HG03558 (cell line): Measurements from ENCODE around the gene KRTAP11-1.

Experiments used
- ATAC-seq: cut with Tn5 transposase; IDR thresholded peaks from one replicate; pipeline ENCODE4 v1.9.1; 2021; ENCODE audit warnings: moderate number of reproducible peaks; ENCODE audit not compliant: unreplicated experiment; ENCODE audit errors: extremely low read depth

Gene KRTAP11-1

GRCh38 chr21:30881480-30881879, at the start of gene KRTAP11-1:
Gene KRTAP11-1 (minus strand): TSS chr21:30881580. CDS start chr21:30881524, 56 bp downstream.
- ATAC-seq, result no peak

GRCh38 chr21:30924146-30924700, 42.8 kb upstream of the KRTAP11-1 start:
- no peak for ATAC-seq

GRCh38 chr21:30921129-30921528, 39.7 kb upstream of the KRTAP11-1 start:
- ATAC-seq, result no peak

- ATAC-seq, result no peak
Observed at GRCh38 chr21:30917557-30917956, 36.2 kb upstream of the KRTAP11-1 start.

- ATAC-seq, result no peak
Observed at GRCh38 chr21:30900881-30901280, 19.5 kb upstream of the KRTAP11-1 start.

- ATAC-seq, result no peak
Observed at GRCh38 chr21:30882866-30883597, 1.7 kb upstream of the KRTAP11-1 start.

GRCh38 chr21:30880914-30881313, 466 bp downstream of the KRTAP11-1 start:
- no peak for ATAC-seq

GRCh38 chr21:30874526-30874925, 6.9 kb downstream of the KRTAP11-1 start:
- ATAC-seq, result no peak

GRCh38 chr21:30847627-30848500, 33.5 kb downstream of the KRTAP11-1 start:
- ATAC-seq, result no peak

- no peak for ATAC-seq
Observed at GRCh38 chr21:30842990-30843389, 38.4 kb downstream of the KRTAP11-1 start.

- no peak for ATAC-seq
Observed at GRCh38 chr21:30839304-30839703, 42.1 kb downstream of the KRTAP11-1 start.

GRCh38 chr21:30838536-30838935, 42.8 kb downstream of the KRTAP11-1 start:
- no peak for ATAC-seq

- no peak for ATAC-seq
Observed at GRCh38 chr21:30831194-30831765, 50.1 kb downstream of the KRTAP11-1 start.
